PC-3 (cell line): Measurements from ENCODE around the gene FNIP1. TPM values are rescaled to one million over a fixed set of nuclear protein-coding genes. Genes with fewer than 3 reads are reported as not detected.

Experiments
- ATAC-seq: fragments of 200-7000 bp; cut with Tn5 transposase; 2 replicates; pipeline ENCODE4 v1.9.1; 2020; ENCODE audit warnings: mild to moderate bottlenecking, moderate library complexity
- BruUV-seq: library from RNA; stranded (reverse); fragments of 400-500 nt; replicated peaks from 2 replicates; lab custom pipeline; 2021; lab: Mats Ljungman, UMichigan
- CTCF ChIA-PET: fragments of 300-600 bp; sonication (Branson Sonifier 250); formaldehyde crosslinking; loops from one replicate; lab custom pipeline; 2022; ENCODE audit warnings: antibody characterized with exemption; lab: Charles Lee
- POLR2A ChIA-PET: fragments of 300-600 bp; sonication (Branson Sonifier 250); formaldehyde crosslinking; loops from one replicate; lab custom pipeline; 2022; ENCODE audit warnings: antibody characterized with exemption; ENCODE audit not compliant: unreplicated experiment; lab: Charles Lee
- DNase-seq: peaks from one replicate; pipeline ENCODE4 v3.0.0-alpha.2; 2015
- H2AFZ ChIP-seq: fragments of 300-600 bp; sonication (generic); 2 replicates; pipeline ENCODE4 v1.6.0; 2016; ENCODE audit warnings: antibody characterized with exemption, low read length
- H3F3A ChIP-seq: fragments of 300-600 bp; sonication (generic); one replicate; pipeline ENCODE4 v1.6.0; 2017; ENCODE audit warnings: antibody characterized with exemption, low read length, control low read depth, mild to moderate bottlenecking; ENCODE audit not compliant: unreplicated experiment
- H3K27ac ChIP-seq: fragments of 300-600 bp; sonication (generic); 2 replicates; pipeline ENCODE4 v1.5.1; 2016; ENCODE audit warnings: mild to moderate bottlenecking, low read length
- H3K27me3 ChIP-seq: fragments of 300-600 bp; sonication (generic); 2 replicates; pipeline ENCODE4 v1.6.1; 2016; ENCODE audit warnings: low read length, mixed read lengths
- H3K36me3 ChIP-seq: fragments of 300-600 bp; sonication (generic); 2 replicates; pipeline ENCODE4 v1.6.1; 2016; ENCODE audit warnings: low read depth, mixed run types, low read length, mixed read lengths
- H3K4me1 ChIP-seq: fragments of 300-600 bp; sonication (generic); 2 replicates; pipeline ENCODE4 v1.5.1; 2016; ENCODE audit warnings: low read length; ENCODE audit not compliant: insufficient read depth
- H3K4me2 ChIP-seq: fragments of 300-600 bp; sonication (generic); 2 replicates; pipeline ENCODE4 v1.6.0; 2016; ENCODE audit warnings: low read length
- H3K4me3 ChIP-seq: fragments of 300-600 bp; sonication (generic); 2 replicates; pipeline ENCODE4 v1.5.1; 2016; ENCODE audit warnings: mild to moderate bottlenecking, low read length, mixed read lengths
- H3K79me2 ChIP-seq: fragments of 300-600 bp; sonication (generic); 2 replicates; pipeline ENCODE4 v1.6.1; 2017; ENCODE audit warnings: low read length, mixed read lengths
- H3K9ac ChIP-seq: fragments of 300-600 bp; sonication (generic); 2 replicates; pipeline ENCODE4 v1.6.0; 2016; ENCODE audit warnings: mild to moderate bottlenecking, low read length
- H3K9me2 ChIP-seq: fragments of 300-600 bp; sonication (generic); replicated peaks from 2 replicates; pipeline ENCODE4 v1.6.1; 2016; ENCODE audit warnings: mixed run types, low read length, mixed read lengths
- H3K9me3 ChIP-seq: fragments of 300-600 bp; sonication (generic); 2 replicates; pipeline ENCODE4 v1.6.1; 2016; ENCODE audit warnings: low read length, mixed read lengths
- H4K20me1 ChIP-seq: fragments of 300-600 bp; sonication (generic); 2 replicates; pipeline ENCODE4 v1.6.1; 2016; ENCODE audit warnings: low read length, mixed read lengths
- CTCF ChIP-seq: fragments of 300-600 bp; sonication (generic); conservative IDR thresholded peaks from 2 replicates; pipeline ENCODE4 v1.5.1; 2017; ENCODE audit warnings: antibody characterized with exemption, low read depth, mild to moderate bottlenecking, low read length
- EZH2 ChIP-seq: fragments of 300-600 bp; sonication (generic); IDR thresholded peaks from one replicate; pipeline ENCODE4 v1.6.1; 2017; ENCODE audit warnings: antibody characterized with exemption, mild to moderate bottlenecking, low read length; ENCODE audit not compliant: unreplicated experiment
- EZH2phosphoT487 ChIP-seq: fragments of 300-600 bp; sonication (generic); IDR thresholded peaks from 2 replicates; pipeline ENCODE4 v1.6.1; 2018; ENCODE audit warnings: mild to moderate bottlenecking, antibody characterized with exemption, low read length, borderline replicate concordance
- intact Hi-C: fragments of 100-400 bp; cut with micrococcal nuclease; formaldehyde crosslinking; loops from 2 replicates; pipeline ENCODE4 v1.9.0; 2023
- total RNA-seq: library from RNA; depleted of rRNA; stranded (reverse); fragments of >200 nt; gene quantifications from 2 replicates; pipeline ENCODE4 v1.2.3, GENCODE V29; 2014

Gene FNIP1
- total RNA-seq, 1 experiment from 2014 or later: 15.1 TPM

DNA sequence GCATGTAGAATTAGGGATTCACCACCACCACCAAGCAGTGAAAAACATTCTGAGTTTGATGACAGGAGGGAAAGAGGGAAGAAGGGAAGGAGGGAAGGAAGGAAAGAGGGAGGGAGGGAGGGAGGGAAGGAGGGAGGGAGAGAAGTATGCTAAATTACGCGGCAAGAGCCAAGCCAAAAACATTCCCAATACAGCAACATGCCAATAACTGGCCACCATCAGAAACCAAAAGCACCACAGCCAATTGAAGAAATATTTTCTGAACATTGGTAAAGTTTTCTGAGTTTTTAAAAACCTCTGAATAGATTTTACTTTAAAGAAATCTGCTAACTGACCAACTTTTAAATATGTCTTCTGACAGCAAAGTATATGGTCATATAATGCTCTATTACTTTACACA is 36.0 kb downstream of the FNIP1 start:
- TF ChIP-seq CTCF (no peak), EZH2 (no peak), EZH2phosphoT487 (no peak)
- H4K20me1 ChIP-seq: peaks cover 6% of the 10 kb centered on the region; the same call in 1 of the 2 replicates
- ATAC-seq (no peak), DNase-seq (no peak)
- intact Hi-C loops: no loop called here
- no peaks in the 10 kb centered on the region for H3K9me3 ChIP-seq
- H3K4me3 ChIP-seq: no peak overlapping the region
- no peak overlapping the region for H2AFZ ChIP-seq
- POLR2A ChIA-PET: no interaction called here
- no peak overlapping the region for H3K27ac ChIP-seq
- no peaks in the 10 kb centered on the region for H3K27me3 ChIP-seq
- H3K9ac ChIP-seq: no peak overlapping the region
- BruUV-seq: no TSS peak
- peaks cover 87% of the 10 kb centered on the region for H3K79me2 ChIP-seq
- H3K4me2 ChIP-seq: no peak overlapping the region
- H3K4me1 ChIP-seq: no peaks in the 10 kb centered on the region
- H3K36me3 ChIP-seq: no peaks in the 10 kb centered on the region
- CTCF ChIA-PET: no interaction called here
- no peaks in the 10 kb centered on the region for H3F3A ChIP-seq
- H3K9me2 ChIP-seq: no peaks in the 10 kb centered on the region

- Histone ChIP-seq H3K9me2 (no peaks in the 10 kb centered on the region), H4K20me1 (peaks cover 6% of the 10 kb centered on the region; the same call in 1 of the 2 replicates), H3K4me1 (no peaks in the 10 kb centered on the region), H3K9ac (no peak overlapping the region), H3K27ac (no peak overlapping the region), H3F3A (no peaks in the 10 kb centered on the region), H3K27me3 (no peaks in the 10 kb centered on the region), H3K9me3 (no peaks in the 10 kb centered on the region), H3K79me2 (peaks cover 78% of the 10 kb centered on the region), H3K4me3 (no peak overlapping the region), H3K36me3 (no peaks in the 10 kb centered on the region), H2AFZ (no peak overlapping the region), H3K4me2 (no peak overlapping the region)
- ChIA-PET CTCF (no interaction called here), POLR2A (no interaction called here)
- no peak for DNase-seq
- ATAC-seq: no peak
- intact Hi-C loops: no loop called here
- no TSS peak for BruUV-seq
- no peak for TF ChIP-seq EZH2phosphoT487
- no peak for TF ChIP-seq EZH2
- TF ChIP-seq CTCF: no peak
Observed at GRCh38 chr5:131759704-131760103, 37.1 kb downstream of the FNIP1 start.

GRCh38 chr5:131758520-131758900 is 38.3 kb downstream of the FNIP1 start:
- ChIA-PET POLR2A (no interaction called here), CTCF (no interaction called here)
- no peaks in the 10 kb centered on the region for H3K9me2 ChIP-seq
- H3K4me1 ChIP-seq: no peaks in the 10 kb centered on the region
- H4K20me1 ChIP-seq: peaks cover 6% of the 10 kb centered on the region; the same call in 1 of the 2 replicates
- no peak overlapping the region for H3K9ac ChIP-seq
- no peaks in the 10 kb centered on the region for H3K36me3 ChIP-seq
- intact Hi-C loops: no loop called here
- H3K4me2 ChIP-seq: no peak overlapping the region
- no TSS peak for BruUV-seq
- no peak overlapping the region for H3K4me3 ChIP-seq
- H3K27ac ChIP-seq: no peak overlapping the region
- ATAC-seq (no peak), DNase-seq (no peak)
- TF ChIP-seq CTCF: no peak
- no peak for TF ChIP-seq EZH2phosphoT487
- TF ChIP-seq EZH2: no peak
- H3F3A ChIP-seq: no peaks in the 10 kb centered on the region
- peaks cover 80% of the 10 kb centered on the region for H3K79me2 ChIP-seq
- H3K9me3 ChIP-seq: no peaks in the 10 kb centered on the region
- no peaks in the 10 kb centered on the region for H3K27me3 ChIP-seq
- no peak overlapping the region for H2AFZ ChIP-seq
